K562 (cell line): ENCODE results near the gene ARHGEF25.

Experiments used
- CTCF ChIP-seq, 3 experiments: IDR thresholded peaks in 2 of 3; conservative IDR thresholded peaks in 1 of 3; 2 replicates each; pipeline ENCODE4 v1.5.1; 2011 to 2012; ENCODE audit warnings: low read length in 3 of 3, mild to moderate bottlenecking in 3 of 3, control low read depth in 2 of 3, improper control_type of control experiment in 1 of 3, inconsistent platforms in 1 of 3, low read depth in 1 of 3, mixed read lengths in 1 of 3, moderate library complexity in 1 of 3; ENCODE audit not compliant: insufficient read depth in 2 of 3
- PHF8 ChIP-seq: fragments of 200-600 bp; sonication (generic); IDR thresholded peaks from 2 replicates; pipeline ENCODE4 v1.6.1; 2012; ENCODE audit warnings: mixed run types, mild to moderate bottlenecking, inconsistent platforms, low read length, moderate library complexity, borderline replicate concordance
- POLR2G ChIP-seq: fragments of 200-400 bp; formaldehyde crosslinking; IDR thresholded peaks from 2 replicates; pipeline ENCODE4 v1.6.1; 2017; ENCODE audit warnings: low read depth, mild to moderate bottlenecking, antibody characterized with exemption, low read length, moderate library complexity
- RHOXF2B ChIP-seq: fragments of 250-450 bp; sonication (Bioruptor Pico); conservative IDR thresholded peaks from 2 replicates; pipeline ENCODE4 v1.5.1; 2021
- SFPQ ChIP-seq: fragments of 200-400 bp; formaldehyde crosslinking; IDR thresholded peaks from 2 replicates; pipeline ENCODE4 v1.6.1; 2017; ENCODE audit warnings: mild to moderate bottlenecking, low read depth, low read length, moderate library complexity
- ZNF408 ChIP-seq: fragments of 250-450 bp; sonication (Bioruptor Pico); IDR thresholded peaks from 2 replicates; pipeline ENCODE4 v1.4.0; 2020; ENCODE audit warnings: low read depth, mild to moderate bottlenecking, moderate library complexity
- ZNF696 ChIP-seq: fragments of 250-450 bp; sonication (Bioruptor Pico); conservative IDR thresholded peaks from 2 replicates; pipeline ENCODE4 v1.4.0; 2020; ENCODE audit warnings: mild to moderate bottlenecking, moderate library complexity

- TF ChIP-seq PHF8 (peak; percentile 59; the same call in 1 of the 2 replicates), ZNF696 (CRISPR knock-in tag) (no peak), POLR2G (peak; percentile 88), ZNF408 (no peak), SFPQ (no peak), CTCF (IDR thresholded peaks at IDR 0.05 in 2 of 3, conservative IDR thresholded peaks at IDR 0.05 in 1 of 3; ENCODE audit: insufficient read depth in 2 of 3, low read depth in 1 of 3, low read length in 3 of 3) (peak; percentile 89 to 95 (median 92)), RHOXF2B (CRISPR knock-in tag) (no peak)
Measured at GRCh38 chr12:57632958-57633840, 22.0 kb downstream of the ARHGEF25 start, which contains the start of gene B4GALNT1.
